PC-3 (cell line): ENCODE data around the gene ZNF23. TPM values are rescaled to one million over a fixed set of nuclear protein-coding genes. Genes with fewer than 3 reads are reported as not detected.

ENCODE experiments used
- ATAC-seq: fragments of 200-7000 bp; cut with Tn5 transposase; 2 replicates; pipeline ENCODE4 v1.9.1; 2020; ENCODE audit warnings: mild to moderate bottlenecking, moderate library complexity
- BruUV-seq: library from RNA; stranded (reverse); fragments of 400-500 nt; replicated peaks from 2 replicates; lab custom pipeline; 2021; lab: Mats Ljungman, UMichigan
- CTCF ChIA-PET: fragments of 300-600 bp; sonication (Branson Sonifier 250); formaldehyde crosslinking; loops from one replicate; lab custom pipeline; 2022; ENCODE audit warnings: antibody characterized with exemption; lab: Charles Lee
- POLR2A ChIA-PET: fragments of 300-600 bp; sonication (Branson Sonifier 250); formaldehyde crosslinking; loops from one replicate; lab custom pipeline; 2022; ENCODE audit warnings: antibody characterized with exemption; ENCODE audit not compliant: unreplicated experiment; lab: Charles Lee
- DNase-seq: peaks from one replicate; pipeline ENCODE4 v3.0.0-alpha.2; 2015
- H2AFZ ChIP-seq: fragments of 300-600 bp; sonication (generic); 2 replicates; pipeline ENCODE4 v1.6.0; 2016; ENCODE audit warnings: antibody characterized with exemption, low read length
- H3F3A ChIP-seq: fragments of 300-600 bp; sonication (generic); one replicate; pipeline ENCODE4 v1.6.0; 2017; ENCODE audit warnings: antibody characterized with exemption, low read length, control low read depth, mild to moderate bottlenecking; ENCODE audit not compliant: unreplicated experiment
- H3K27ac ChIP-seq: fragments of 300-600 bp; sonication (generic); 2 replicates; pipeline ENCODE4 v1.5.1; 2016; ENCODE audit warnings: mild to moderate bottlenecking, low read length
- H3K27me3 ChIP-seq: fragments of 300-600 bp; sonication (generic); 2 replicates; pipeline ENCODE4 v1.6.1; 2016; ENCODE audit warnings: low read length, mixed read lengths
- H3K36me3 ChIP-seq: fragments of 300-600 bp; sonication (generic); 2 replicates; pipeline ENCODE4 v1.6.1; 2016; ENCODE audit warnings: low read depth, mixed run types, low read length, mixed read lengths
- H3K4me1 ChIP-seq: fragments of 300-600 bp; sonication (generic); 2 replicates; pipeline ENCODE4 v1.5.1; 2016; ENCODE audit warnings: low read length; ENCODE audit not compliant: insufficient read depth
- H3K4me2 ChIP-seq: fragments of 300-600 bp; sonication (generic); 2 replicates; pipeline ENCODE4 v1.6.0; 2016; ENCODE audit warnings: low read length
- H3K4me3 ChIP-seq: fragments of 300-600 bp; sonication (generic); 2 replicates; pipeline ENCODE4 v1.5.1; 2016; ENCODE audit warnings: mild to moderate bottlenecking, low read length, mixed read lengths
- H3K79me2 ChIP-seq: fragments of 300-600 bp; sonication (generic); 2 replicates; pipeline ENCODE4 v1.6.1; 2017; ENCODE audit warnings: low read length, mixed read lengths
- H3K9ac ChIP-seq: fragments of 300-600 bp; sonication (generic); 2 replicates; pipeline ENCODE4 v1.6.0; 2016; ENCODE audit warnings: mild to moderate bottlenecking, low read length
- H3K9me2 ChIP-seq: fragments of 300-600 bp; sonication (generic); replicated peaks from 2 replicates; pipeline ENCODE4 v1.6.1; 2016; ENCODE audit warnings: mixed run types, low read length, mixed read lengths
- H3K9me3 ChIP-seq: fragments of 300-600 bp; sonication (generic); 2 replicates; pipeline ENCODE4 v1.6.1; 2016; ENCODE audit warnings: low read length, mixed read lengths
- H4K20me1 ChIP-seq: fragments of 300-600 bp; sonication (generic); 2 replicates; pipeline ENCODE4 v1.6.1; 2016; ENCODE audit warnings: low read length, mixed read lengths
- EZH2 ChIP-seq: fragments of 300-600 bp; sonication (generic); IDR thresholded peaks from one replicate; pipeline ENCODE4 v1.6.1; 2017; ENCODE audit warnings: antibody characterized with exemption, mild to moderate bottlenecking, low read length; ENCODE audit not compliant: unreplicated experiment
- EZH2phosphoT487 ChIP-seq: fragments of 300-600 bp; sonication (generic); IDR thresholded peaks from 2 replicates; pipeline ENCODE4 v1.6.1; 2018; ENCODE audit warnings: mild to moderate bottlenecking, antibody characterized with exemption, low read length, borderline replicate concordance
- intact Hi-C: fragments of 100-400 bp; cut with micrococcal nuclease; formaldehyde crosslinking; loops from 2 replicates; pipeline ENCODE4 v1.9.0; 2023
- total RNA-seq: library from RNA; depleted of rRNA; stranded (reverse); fragments of >200 nt; gene quantifications from 2 replicates; pipeline ENCODE4 v1.2.3, GENCODE V29; 2014
- TF ChIP-seq, protein P1 (sequence below): fragments of 300-600 bp; sonication (generic); conservative IDR thresholded peaks from 2 replicates; pipeline ENCODE4 v1.5.1; 2017; ENCODE audit warnings: antibody characterized with exemption, low read depth, mild to moderate bottlenecking, low read length

The ZNF23 gene
- total RNA-seq, 1 experiment from 2014 or later = 7.5 TPM

DNA sequence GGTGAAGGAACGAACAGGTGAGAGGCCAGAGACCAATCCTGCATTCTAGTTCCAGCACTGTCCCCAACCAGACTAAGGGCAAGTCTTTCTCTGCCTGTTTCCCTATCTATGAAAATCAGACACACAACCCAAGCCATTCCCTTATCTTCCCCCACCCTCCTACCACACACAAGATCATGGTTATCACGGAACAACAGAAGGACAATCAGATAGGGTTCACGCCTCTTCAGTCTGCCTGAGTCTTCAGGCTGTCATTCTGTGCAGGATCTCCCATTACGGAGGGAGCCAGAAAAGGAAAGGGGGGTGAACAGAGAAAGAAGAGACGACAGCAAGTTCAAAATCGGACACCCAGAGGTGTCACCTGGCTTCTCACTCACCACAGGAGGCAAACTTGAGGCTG is 31.3 kb downstream of the ZNF23 start:
- H3K36me3 ChIP-seq = no peaks in the 10 kb centered on the region
- H2AFZ ChIP-seq = no peak overlapping the region
- DNase-seq = no peak
- no peaks in the 10 kb centered on the region for H3K4me1 ChIP-seq
- H3K27ac ChIP-seq = no peak overlapping the region
- BruUV-seq = no TSS peak
- H3K9me2 ChIP-seq = no peaks in the 10 kb centered on the region
- peaks cover 7% of the 10 kb centered on the region for H3K27me3 ChIP-seq
- H3K4me2 ChIP-seq = no peak overlapping the region
- TF ChIP-seq EZH2 = no peak
- TF ChIP-seq, protein P1, sequence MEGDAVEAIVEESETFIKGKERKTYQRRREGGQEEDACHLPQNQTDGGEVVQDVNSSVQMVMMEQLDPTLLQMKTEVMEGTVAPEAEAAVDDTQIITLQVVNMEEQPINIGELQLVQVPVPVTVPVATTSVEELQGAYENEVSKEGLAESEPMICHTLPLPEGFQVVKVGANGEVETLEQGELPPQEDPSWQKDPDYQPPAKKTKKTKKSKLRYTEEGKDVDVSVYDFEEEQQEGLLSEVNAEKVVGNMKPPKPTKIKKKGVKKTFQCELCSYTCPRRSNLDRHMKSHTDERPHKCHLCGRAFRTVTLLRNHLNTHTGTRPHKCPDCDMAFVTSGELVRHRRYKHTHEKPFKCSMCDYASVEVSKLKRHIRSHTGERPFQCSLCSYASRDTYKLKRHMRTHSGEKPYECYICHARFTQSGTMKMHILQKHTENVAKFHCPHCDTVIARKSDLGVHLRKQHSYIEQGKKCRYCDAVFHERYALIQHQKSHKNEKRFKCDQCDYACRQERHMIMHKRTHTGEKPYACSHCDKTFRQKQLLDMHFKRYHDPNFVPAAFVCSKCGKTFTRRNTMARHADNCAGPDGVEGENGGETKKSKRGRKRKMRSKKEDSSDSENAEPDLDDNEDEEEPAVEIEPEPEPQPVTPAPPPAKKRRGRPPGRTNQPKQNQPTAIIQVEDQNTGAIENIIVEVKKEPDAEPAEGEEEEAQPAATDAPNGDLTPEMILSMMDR = no peak
- no peak for TF ChIP-seq EZH2phosphoT487
- ATAC-seq = no peak
- H3K4me3 ChIP-seq = no peak overlapping the region
- ChIA-PET CTCF (no interaction called here), POLR2A (no interaction called here)
- no peaks in the 10 kb centered on the region for H3F3A ChIP-seq
- H3K79me2 ChIP-seq = no peaks in the 10 kb centered on the region
- no peaks in the 10 kb centered on the region for H3K9me3 ChIP-seq
- intact Hi-C loops = no loop called here
- no peaks in the 10 kb centered on the region for H4K20me1 ChIP-seq
- no peak overlapping the region for H3K9ac ChIP-seq

DNA sequence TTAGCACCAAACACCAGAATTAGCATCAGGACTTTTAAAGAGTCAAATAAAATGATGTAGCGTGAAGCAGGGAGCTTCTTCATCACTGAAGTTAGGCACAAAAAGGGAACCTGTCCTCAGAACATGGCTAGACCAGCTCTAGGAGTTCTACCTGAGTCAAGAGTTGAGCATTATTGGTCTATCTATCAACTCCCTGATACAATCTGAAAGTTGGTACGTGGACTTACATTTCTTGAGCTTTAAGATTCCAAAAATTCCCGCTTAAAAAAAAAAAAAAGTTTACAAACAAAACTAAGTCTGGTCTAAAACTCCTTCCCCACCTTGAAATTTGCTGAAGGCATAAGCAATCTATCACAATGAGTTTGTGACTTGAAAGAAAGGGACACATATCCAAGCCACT is 32.5 kb downstream of the ZNF23 start:
- TF ChIP-seq EZH2 (no peak), EZH2phosphoT487 (no peak)
- TF ChIP-seq, protein P1 = no peak
- ChIA-PET POLR2A (no interaction called here), CTCF (interaction anchor here (0.9 kb wide), 1 partner anchor 136 kb away, joined by 4 read pairs; no protein-coding TSS in a partner anchor)
- DNase-seq = no peak
- Histone ChIP-seq H3K9me3 (no peaks in the 10 kb centered on the region), H3F3A (no peaks in the 10 kb centered on the region), H3K4me3 (no peak overlapping the region), H3K4me2 (no peak overlapping the region), H3K36me3 (no peaks in the 10 kb centered on the region), H4K20me1 (no peaks in the 10 kb centered on the region), H3K27me3 (peaks cover 10% of the 10 kb centered on the region), H3K79me2 (no peaks in the 10 kb centered on the region), H2AFZ (no peak overlapping the region), H3K4me1 (no peaks in the 10 kb centered on the region), H3K9ac (no peak overlapping the region), H3K9me2 (no peaks in the 10 kb centered on the region), H3K27ac (no peak overlapping the region)
- intact Hi-C loops = no loop called here
- no peak for ATAC-seq
- no TSS peak for BruUV-seq

- no peak overlapping the region for H3K4me3 ChIP-seq
- no peak overlapping the region for H3K4me2 ChIP-seq
- no peaks in the 10 kb centered on the region for H3K36me3 ChIP-seq
- no peaks in the 10 kb centered on the region for H3F3A ChIP-seq
- no peaks in the 10 kb centered on the region for H3K79me2 ChIP-seq
- peaks cover 16% of the 10 kb centered on the region for H3K27me3 ChIP-seq
- CTCF ChIA-PET = interaction anchor here (0.9 kb wide), 1 partner anchor 137 kb away, joined by 4 read pairs; no protein-coding TSS in a partner anchor
- H2AFZ ChIP-seq = no peak overlapping the region
- no peak for TF ChIP-seq EZH2phosphoT487
- TF ChIP-seq, protein P1 = no peak
- TF ChIP-seq EZH2 = no peak
- H4K20me1 ChIP-seq = no peaks in the 10 kb centered on the region
- H3K9ac ChIP-seq = no peak overlapping the region
- ATAC-seq (no peak), DNase-seq (no peak)
- no peaks in the 10 kb centered on the region for H3K4me1 ChIP-seq
- POLR2A ChIA-PET = no interaction called here
- no peaks in the 10 kb centered on the region for H3K9me3 ChIP-seq
- no TSS peak for BruUV-seq
- intact Hi-C loops = no loop called here
- no peak overlapping the region for H3K27ac ChIP-seq
- no peaks in the 10 kb centered on the region for H3K9me2 ChIP-seq
Observed at GRCh38 chr16:71428883-71429282, 33.2 kb downstream of the ZNF23 start.
